Ishikawa (cell line): Measurements from ENCODE around the gene PLCL2.

Source experiments
- CEBPB ChIP-seq: IDR thresholded peaks from 2 replicates; pipeline ENCODE4 v1.6.1; 2012
- CREB1 ChIP-seq: IDR thresholded peaks from 2 replicates; pipeline ENCODE4 v1.6.1; 2012; ENCODE audit warnings: low read depth
- EGR1 ChIP-seq: IDR thresholded peaks from 2 replicates; pipeline ENCODE4 v1.6.1; 2012
- EP300 ChIP-seq: IDR thresholded peaks from 2 replicates; pipeline ENCODE4 v1.6.1; 2012; ENCODE audit warnings: borderline replicate concordance
- FOXM1 ChIP-seq: IDR thresholded peaks from 2 replicates; pipeline ENCODE4 v1.6.1; 2012; ENCODE audit warnings: low read depth, borderline replicate concordance
- MAX ChIP-seq: IDR thresholded peaks from 2 replicates; pipeline ENCODE4 v1.6.1; 2012
- NFIC ChIP-seq: IDR thresholded peaks from 2 replicates; pipeline ENCODE4 v1.6.1; 2012
- RAD21 ChIP-seq: IDR thresholded peaks from 2 replicates; pipeline ENCODE4 v1.6.1; 2012; ENCODE audit warnings: low read depth
- REST ChIP-seq: IDR thresholded peaks from 2 replicates; pipeline ENCODE4 v1.6.1; 2012; ENCODE audit warnings: low read depth, mild to moderate bottlenecking
- TAF1 ChIP-seq: IDR thresholded peaks from 2 replicates; pipeline ENCODE4 v1.6.1; 2012; ENCODE audit warnings: low read depth, mild to moderate bottlenecking
- TCF12 ChIP-seq: IDR thresholded peaks from 2 replicates; pipeline ENCODE4 v1.6.1; 2012; ENCODE audit warnings: low read depth
- TEAD4 ChIP-seq: IDR thresholded peaks from 2 replicates; pipeline ENCODE4 v1.6.1; 2012
- USF1 ChIP-seq: IDR thresholded peaks from 2 replicates; pipeline ENCODE4 v1.6.1; 2012
- YY1 ChIP-seq: IDR thresholded peaks from 2 replicates; pipeline ENCODE4 v1.6.1; 2012; ENCODE audit warnings: low read depth
- ZBTB7A ChIP-seq: IDR thresholded peaks from 2 replicates; pipeline ENCODE4 v1.6.1; 2012; ENCODE audit warnings: low read depth

Gene PLCL2

GRCh38 chr3:17091910-17092582 lies 207.3 kb downstream of the PLCL2 start:
- TF ChIP-seq YY1 (no peak), TCF12 (no peak), FOXM1 (no peak), TEAD4 (no peak), NFIC (no peak), EGR1 (no peak)

- TF ChIP-seq USF1 (no peak), YY1 (no peak), EGR1 (no peak), FOXM1 (no peak), CEBPB (no peak), NFIC (no peak), TEAD4 (no peak), MAX (no peak), CREB1 (no peak), EP300 (no peak), ZBTB7A (no peak), RAD21 (no peak), TAF1 (no peak), REST (no peak), TCF12 (no peak)
These were observed 207.8 kb downstream of the PLCL2 start for GRCh38 chr3:17092583-17092933.

- TF ChIP-seq FOXM1 (no peak), USF1 (no peak), TCF12 (no peak), REST (no peak), CEBPB (no peak), TAF1 (no peak), ZBTB7A (no peak), MAX (no peak), TEAD4 (no peak), YY1 (no peak), EGR1 (no peak), EP300 (no peak)
These were observed 209.8 kb downstream of the PLCL2 start for GRCh38 chr3:17094551-17094950.

GRCh38 chr3:17103579-17103978 lies 218.8 kb downstream of the PLCL2 start:
- no peak for TF ChIP-seq CREB1
- TF ChIP-seq TAF1: no peak
- no peak for TF ChIP-seq TEAD4
- no peak for TF ChIP-seq EGR1
- no peak for TF ChIP-seq MAX
- no peak for TF ChIP-seq USF1
- no peak for TF ChIP-seq TCF12
- TF ChIP-seq NFIC: no peak
- TF ChIP-seq CEBPB: no peak
- no peak for TF ChIP-seq EP300
- no peak for TF ChIP-seq REST
- no peak for TF ChIP-seq RAD21
